NCI-H2081 treated with DMSO at 0.1 percent for 48 hours (cell line): ENCODE measurements around the gene SPART.
A peak's percentile ranks its signal among the peaks of the same experiment; 100 is the strongest.

ENCODE experiments used
- DNase-seq: peaks from one replicate; lab custom pipeline; 2025; lab: John Stamatoyannopoulos, UW

Gene SPART

GRCh38 chr13:36346222-36347083, at the start of gene SPART:
Gene SPART (minus strand): TSS chr13:36346394. CDS start chr13:36335830, 10,564 bp downstream.
- peak; percentile 65 for DNase-seq

GRCh38 chr13:36395280-36395679, 49.1 kb upstream of the SPART start:
- no peak for DNase-seq

- no peak for DNase-seq
These were observed 39.3 kb upstream of the SPART start for GRCh38 chr13:36385489-36385888.

- DNase-seq, result no peak
These were observed 35.8 kb upstream of the SPART start for GRCh38 chr13:36382030-36382429.

GRCh38 chr13:36377826-36378468, 31.8 kb upstream of the SPART start:
- no peak for DNase-seq

GRCh38 chr13:36374063-36374462, 27.9 kb upstream of the SPART start:
- no peak for DNase-seq

- no peak for DNase-seq
These were observed 25.0 kb upstream of the SPART start for GRCh38 chr13:36371185-36371584.

GRCh38 chr13:36370108-36370429, 23.9 kb upstream of the SPART start:
- DNase-seq, result no peak

- no peak for DNase-seq
These were observed 23.3 kb upstream of the SPART start for GRCh38 chr13:36369268-36370107.

GRCh38 chr13:36366031-36366430, 19.8 kb upstream of the SPART start:
- no peak for DNase-seq

GRCh38 chr13:36363366-36363863, 17.2 kb upstream of the SPART start:
- no peak for DNase-seq

- no peak for DNase-seq
These were observed 16.7 kb upstream of the SPART start for GRCh38 chr13:36362914-36363313.

GRCh38 chr13:36362251-36362650, 16.1 kb upstream of the SPART start:
- DNase-seq, result no peak

GRCh38 chr13:36360903-36361302, 14.7 kb upstream of the SPART start:
- no peak for DNase-seq

- DNase-seq, result no peak
These were observed 13.2 kb upstream of the SPART start for GRCh38 chr13:36359301-36359950.

GRCh38 chr13:36358175-36358718, 12.1 kb upstream of the SPART start:
- no peak for DNase-seq

- no peak for DNase-seq
These were observed 11.5 kb upstream of the SPART start for GRCh38 chr13:36357692-36358091.

- DNase-seq, result no peak
These were observed 11.0 kb upstream of the SPART start for GRCh38 chr13:36357231-36357630.

- no peak for DNase-seq
These were observed 9.9 kb upstream of the SPART start for GRCh38 chr13:36356058-36356457.

- DNase-seq, result no peak
These were observed 9.4 kb upstream of the SPART start for GRCh38 chr13:36355632-36356031.

- no peak for DNase-seq
These were observed 8.8 kb upstream of the SPART start for GRCh38 chr13:36354842-36355623.
